OCI-LY7 (cell line): ENCODE results near the gene DNAJB12. TPM values are rescaled to one million over a fixed set of nuclear protein-coding genes. Genes with fewer than 3 reads are reported as not detected.

Experiments
- BruUV-seq: library from RNA; stranded (reverse); fragments of 400-500 nt; replicated peaks from 2 replicates; lab custom pipeline; 2021; lab: Mats Ljungman, UMichigan
- CTCF ChIA-PET: fragments of 300-600 bp; sonication (Branson Sonifier 250); formaldehyde crosslinking; loops from one replicate; lab custom pipeline; 2022; ENCODE audit warnings: antibody characterized with exemption; ENCODE audit not compliant: unreplicated experiment; lab: Charles Lee
- POLR2A ChIA-PET: fragments of 300-600 bp; sonication (Branson Sonifier 250); formaldehyde crosslinking; loops from one replicate; lab custom pipeline; 2022; ENCODE audit warnings: antibody characterized with exemption; lab: Charles Lee
- DNase-seq: peaks from one replicate; pipeline ENCODE4 v3.0.0-alpha.2; 2015; ENCODE audit warnings: low spot score
- H2AFZ ChIP-seq: fragments of 200-600 bp; sonication (generic), shearing (Covaris generic); 2 replicates; pipeline ENCODE4 v1.6.1; 2014; ENCODE audit warnings: mild to moderate bottlenecking, antibody characterized with exemption, low read length, moderate library complexity
- H3K27ac ChIP-seq: fragments of 200-600 bp; sonication (generic); 2 replicates; pipeline ENCODE4 v1.5.1; 2014; ENCODE audit warnings: mixed run types, low read depth, mild to moderate bottlenecking, moderate library complexity, low read length, inconsistent platforms; ENCODE audit not compliant: poor library complexity, severe bottlenecking
- H3K36me3 ChIP-seq: fragments of 200-600 bp; sonication (generic); 2 replicates; pipeline ENCODE4 v1.6.1; 2014; ENCODE audit warnings: mild to moderate bottlenecking, antibody characterized with exemption, low read length, moderate library complexity, mixed read lengths; ENCODE audit not compliant: insufficient read depth
- H3K4me1 ChIP-seq: fragments of 200-600 bp; sonication (generic); 2 replicates; pipeline ENCODE4 v1.5.1; 2014; ENCODE audit warnings: mild to moderate bottlenecking, low read length; ENCODE audit not compliant: insufficient read depth, poor library complexity, severe bottlenecking
- H3K4me2 ChIP-seq: fragments of 200-600 bp; sonication (generic); 2 replicates; pipeline ENCODE4 v1.6.1; 2014; ENCODE audit warnings: mild to moderate bottlenecking, low read length
- H3K4me3 ChIP-seq: fragments of 200-600 bp; sonication (generic); 2 replicates; pipeline ENCODE4 v1.5.1; 2014; ENCODE audit warnings: mild to moderate bottlenecking, low read depth, low read length; ENCODE audit not compliant: poor library complexity, severe bottlenecking
- H3K79me2 ChIP-seq: fragments of 200-600 bp; sonication (generic); 2 replicates; pipeline ENCODE4 v1.6.1; 2016; ENCODE audit warnings: low read depth, mild to moderate bottlenecking, low read length, moderate library complexity, mixed read lengths; ENCODE audit not compliant: insufficient read depth
- H3K9me2 ChIP-seq: fragments of 200-600 bp; sonication (generic); 2 replicates; pipeline ENCODE4 v1.6.1; 2016; ENCODE audit warnings: mild to moderate bottlenecking, low read length, mixed read lengths; ENCODE audit not compliant: insufficient read depth
- H3K9me3 ChIP-seq: fragments of 200-600 bp; sonication (generic); 2 replicates; pipeline ENCODE4 v1.6.1; 2014; ENCODE audit warnings: mild to moderate bottlenecking, mixed run types, low read length, mixed read lengths
- H4K20me1 ChIP-seq: fragments of 200-600 bp; sonication (generic); 2 replicates; pipeline ENCODE4 v1.6.1; 2014; ENCODE audit warnings: mild to moderate bottlenecking, antibody characterized with exemption, low read length, moderate library complexity, mixed read lengths; ENCODE audit not compliant: insufficient read depth
- CTCF ChIP-seq: fragments of 200-600 bp; sonication (generic); conservative IDR thresholded peaks from 2 replicates; pipeline ENCODE4 v1.5.1; 2014; ENCODE audit warnings: mild to moderate bottlenecking, antibody characterized with exemption, low read length, moderate library complexity, mixed read lengths
- EZH2phosphoT487 ChIP-seq: fragments of 200-600 bp; sonication (generic); IDR thresholded peaks from 2 replicates; pipeline ENCODE4 v1.6.1; 2018; ENCODE audit warnings: low read depth, borderline replicate concordance, mild to moderate bottlenecking, mixed run types, antibody characterized with exemption, low read length, moderate library complexity, mixed read lengths
- intact Hi-C: fragments of 100-400 bp; cut with micrococcal nuclease; formaldehyde crosslinking; loops from one replicate; pipeline ENCODE4 v1.10.0; 2022; ENCODE audit not compliant: unreplicated experiment
- total RNA-seq, 2 experiments: library from RNA; depleted of rRNA in 1 of 2; stranded (reverse); fragments of >200 nt in 1 of 2; shearing (Covaris generic) in 1 of 2; gene quantifications; 2 replicates each; pipeline ENCODE4 v1.2.3, GENCODE V29; 2014 to 2022

Gene DNAJB12
- total RNA-seq, 2 experiments from 2014 or later, result 27.4 to 28.3 TPM

GRCh38 chr10:72388062-72388461, 33.3 kb upstream of the DNAJB12 start:
- TF ChIP-seq EZH2phosphoT487, result no peak
- no peak for TF ChIP-seq CTCF
- Histone ChIP-seq H3K4me1 (no peaks in the 10 kb centered on the region), H3K4me3 (no peak overlapping the region), H3K79me2 (no peaks in the 10 kb centered on the region), H4K20me1 (no peaks in the 10 kb centered on the region), H3K4me2 (no peak overlapping the region), H3K9me3 (no peaks in the 10 kb centered on the region), H3K27ac (no peak overlapping the region), H3K9me2 (no peaks in the 10 kb centered on the region), H2AFZ (no peak overlapping the region), H3K36me3 (no peaks in the 10 kb centered on the region)
- POLR2A ChIA-PET, result no interaction called here
- intact Hi-C loops, result no loop called here
- DNase-seq, result no peak
- BruUV-seq, result no TSS peak
- CTCF ChIA-PET, result no interaction called here

- POLR2A ChIA-PET, result interaction anchor here (0.6 kb wide), 3 partner anchors 8 to 1015 kb away, joined by 3 to 6 read pairs (median 3); no protein-coding TSS in a partner anchor
These were observed 32.3 kb upstream of the DNAJB12 start for GRCh38 chr10:72386916-72387586.

More at GRCh38 chr10:72386916-72387586, 32.3 kb upstream of the DNAJB12 start:
- Histone ChIP-seq H3K9me2 (no peaks in the 10 kb centered on the region), H3K36me3 (no peaks in the 10 kb centered on the region), H3K79me2 (no peaks in the 10 kb centered on the region), H2AFZ (no peak overlapping the region), H4K20me1 (no peaks in the 10 kb centered on the region), H3K27ac (no peak overlapping the region), H3K4me3 (no peak overlapping the region), H3K9me3 (no peaks in the 10 kb centered on the region), H3K4me2 (no peak overlapping the region), H3K4me1 (no peaks in the 10 kb centered on the region)
- no TSS peak for BruUV-seq
- TF ChIP-seq CTCF (no peak), EZH2phosphoT487 (no peak)
- intact Hi-C loops, result no loop called here
- no peak for DNase-seq
- CTCF ChIA-PET, result no interaction called here
